GM18951 (cell line): ENCODE results near the gene FERMT3.

Experiments used
- POLR2A ChIP-seq: IDR thresholded peaks from 4 replicates; pipeline ENCODE4 v1.6.1; 2011; ENCODE audit warnings: mild to moderate bottlenecking; ENCODE audit not compliant: insufficient read length, insufficient read depth; ENCODE audit errors: extremely low read depth
- in situ Hi-C: fragments of 300-500 bp; cut with MboI; formaldehyde crosslinking; loops from one replicate; pipeline ENCODE4 v1.12.0; 2022; ENCODE audit warnings: low sequenced_read_pairs, mixed read lengths, inconsistent platforms; ENCODE audit not compliant: unreplicated experiment

Gene FERMT3

DNA sequence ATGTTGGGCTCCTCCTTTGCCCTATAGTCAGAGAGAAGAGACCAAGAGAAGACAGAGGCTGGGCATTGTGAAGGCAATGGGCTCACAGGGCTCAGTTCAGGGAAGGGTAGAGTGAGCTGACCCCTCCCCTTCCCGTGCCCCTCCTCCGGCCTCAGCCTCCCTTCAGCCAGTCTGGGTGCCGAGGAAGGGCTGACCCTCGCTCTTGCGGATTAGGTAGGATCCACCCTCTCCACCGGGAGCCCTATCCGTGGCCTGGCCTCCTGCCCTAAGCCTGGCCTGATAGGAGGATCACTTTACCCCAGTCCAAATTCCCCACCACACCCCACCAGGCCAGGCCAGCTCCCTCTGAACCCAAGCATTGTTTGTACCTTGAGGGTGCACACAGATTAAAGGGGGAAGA lies 42.1 kb downstream of the FERMT3 start:
- in situ Hi-C loops = no loop called here
- no peak for TF ChIP-seq POLR2A

DNA sequence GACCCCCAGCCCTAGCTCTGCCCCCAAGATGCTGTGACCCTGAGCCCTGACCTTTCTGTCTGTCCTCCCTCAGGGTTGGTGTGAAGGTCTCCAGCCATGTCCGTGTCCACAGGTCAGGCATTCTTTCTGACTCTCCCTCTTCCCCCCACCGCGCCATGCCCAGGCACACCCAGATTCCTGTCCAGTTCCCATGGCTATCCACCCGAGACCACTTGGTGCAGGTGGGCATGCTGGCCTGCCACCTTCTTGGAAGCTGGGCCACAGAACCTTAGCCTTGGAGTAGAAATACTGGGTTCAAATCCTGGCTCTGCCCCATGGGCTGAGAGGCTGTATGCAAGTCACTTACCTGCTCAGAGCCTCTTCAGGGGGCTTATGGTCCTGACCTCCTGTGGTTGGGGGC lies 42.5 kb downstream of the FERMT3 start:
- no peak for TF ChIP-seq POLR2A
- in situ Hi-C loops = no loop called here

DNA sequence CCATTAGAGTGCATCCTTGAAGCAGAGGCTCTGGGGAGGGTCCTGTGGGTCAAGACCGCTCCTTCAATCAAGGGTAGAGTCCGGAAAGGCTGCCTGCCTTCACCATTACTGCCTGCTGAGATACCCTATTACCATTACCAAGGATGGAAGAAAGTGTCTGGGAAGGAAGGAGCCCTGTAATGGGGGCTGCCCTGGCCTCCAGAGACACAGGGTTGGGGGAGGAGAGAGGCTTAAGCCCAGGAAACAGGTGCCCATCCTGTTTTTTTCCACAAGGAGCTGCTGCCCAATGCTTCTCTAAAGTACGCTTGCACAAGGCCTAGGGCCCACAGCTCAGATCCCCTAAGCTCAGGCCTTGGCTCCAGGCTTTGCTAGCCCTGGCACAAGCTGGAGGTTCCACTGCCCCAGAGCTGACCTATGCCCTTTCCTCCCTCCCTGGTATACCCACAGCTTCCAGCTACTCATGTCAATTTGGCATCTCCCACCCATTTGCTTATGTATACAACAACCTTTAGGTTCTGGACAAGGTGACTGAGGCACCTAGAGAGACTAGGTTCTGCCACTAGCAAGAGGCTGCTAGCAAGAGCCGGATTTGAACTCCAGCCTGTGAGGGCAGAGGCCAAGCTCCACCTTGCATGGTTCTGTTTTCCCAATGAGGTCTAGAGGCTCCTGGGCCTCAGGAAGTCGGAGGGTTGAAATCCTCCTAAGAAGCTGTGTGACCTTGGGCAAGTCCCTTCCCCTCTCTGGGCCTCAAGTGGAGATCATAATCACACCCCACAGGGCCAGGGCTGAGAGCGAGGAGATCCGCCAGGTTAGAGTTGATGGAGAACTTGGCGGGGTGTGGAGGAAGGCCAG lies 43.3 kb downstream of the FERMT3 start:
- in situ Hi-C loops = no loop called here

DNA sequence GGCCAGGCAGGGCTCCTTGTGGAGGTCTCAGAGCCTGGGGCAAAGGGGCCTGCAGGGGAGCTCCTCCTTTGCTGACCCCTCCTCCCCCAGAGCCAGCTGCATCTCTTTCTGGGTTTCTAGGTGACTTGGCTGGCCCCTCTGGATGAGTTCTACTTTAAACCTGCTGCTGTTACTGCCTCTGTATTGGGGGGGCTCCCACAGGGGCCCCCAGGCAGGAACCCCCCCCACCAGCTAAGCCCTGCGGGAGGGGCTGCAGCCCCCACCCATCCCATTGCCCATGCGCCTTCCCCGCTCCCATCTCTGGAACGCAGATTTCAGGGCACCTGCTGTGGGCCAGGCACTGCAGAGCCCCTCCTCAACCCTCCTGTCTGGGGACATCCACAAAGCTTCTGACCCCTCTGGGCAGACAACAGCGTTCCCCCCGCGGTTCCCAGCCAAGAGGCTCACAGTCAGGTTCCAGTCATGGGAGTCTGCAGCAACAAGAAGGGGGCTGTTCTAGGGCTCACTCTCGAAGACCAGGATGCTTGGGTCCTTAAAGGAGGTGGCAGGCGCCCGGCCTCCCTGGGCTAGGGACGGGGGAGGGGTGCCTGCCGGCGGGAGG lies 44.0 kb downstream of the FERMT3 start:
- in situ Hi-C loops = no loop called here

More for the DNA sequence above, 43.3 kb downstream of the FERMT3 start:
- no peak for TF ChIP-seq POLR2A

DNA sequence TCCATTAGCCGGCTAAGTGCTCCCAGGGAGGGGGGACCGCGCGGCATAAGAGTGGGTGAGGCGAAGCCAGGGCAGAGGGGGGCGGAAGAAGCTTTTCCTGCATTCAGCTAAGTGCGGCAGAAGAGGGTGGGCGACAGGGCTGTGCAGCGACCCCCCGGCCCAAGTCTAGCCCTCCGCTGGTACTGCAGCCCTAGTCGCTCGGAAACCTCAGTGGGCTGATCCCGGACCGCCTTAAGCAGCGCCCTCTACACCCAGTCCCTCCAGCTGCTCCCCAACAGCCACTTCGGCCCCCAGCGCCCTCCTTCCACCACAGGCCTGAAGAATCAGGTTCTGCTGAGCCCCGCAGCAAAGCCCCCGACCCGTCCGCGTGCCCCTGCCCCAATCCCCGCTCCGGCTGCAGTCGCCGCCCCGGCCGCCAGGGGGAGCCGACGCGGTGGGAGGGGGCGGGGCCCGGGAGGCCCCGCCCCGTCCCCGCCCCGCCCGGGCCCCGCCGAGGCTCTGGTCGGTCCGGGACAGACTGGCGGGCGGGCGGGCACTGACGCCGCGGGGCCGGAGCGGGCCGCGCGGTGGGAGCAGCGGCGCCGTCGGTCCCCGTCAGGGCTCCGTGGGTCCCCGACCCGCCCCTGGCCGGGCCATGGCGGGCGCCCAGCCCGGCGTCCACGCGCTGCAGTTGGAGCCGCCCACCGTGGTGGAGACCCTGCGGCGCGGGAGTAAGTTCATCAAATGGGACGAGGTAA lies 44.7 kb downstream of the FERMT3 start, which contains the start of gene PLCB3:
Gene PLCB3 (plus strand): TSS at position 515 of the 737 bp plus-strand sequence. CDS start 120 bp downstream, at position 635.
- in situ Hi-C loops = no loop called here
- peak; percentile 73 for TF ChIP-seq POLR2A

More for the DNA sequence above, 44.0 kb downstream of the FERMT3 start:
- no peak for TF ChIP-seq POLR2A

DNA sequence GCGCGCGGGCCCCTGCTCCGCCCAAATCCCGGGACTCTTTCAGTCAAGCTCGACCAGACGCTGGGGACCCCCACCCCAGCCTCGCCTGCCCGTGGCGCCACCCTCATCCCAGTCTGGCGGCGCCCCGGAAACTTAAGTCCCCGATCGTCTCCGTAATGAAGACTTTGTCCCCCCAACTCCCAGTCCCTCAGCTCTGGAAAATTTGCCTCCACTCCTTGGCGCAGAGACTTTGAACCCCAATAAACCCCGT lies 45.2 kb downstream of the FERMT3 start:
- in situ Hi-C loops = no loop called here
- no peak for TF ChIP-seq POLR2A

- TF ChIP-seq POLR2A = peak; percentile 26
- in situ Hi-C loops = no loop called here
These were observed 45.7 kb downstream of the FERMT3 start for GRCh38 chr11:64252003-64252872.

DNA sequence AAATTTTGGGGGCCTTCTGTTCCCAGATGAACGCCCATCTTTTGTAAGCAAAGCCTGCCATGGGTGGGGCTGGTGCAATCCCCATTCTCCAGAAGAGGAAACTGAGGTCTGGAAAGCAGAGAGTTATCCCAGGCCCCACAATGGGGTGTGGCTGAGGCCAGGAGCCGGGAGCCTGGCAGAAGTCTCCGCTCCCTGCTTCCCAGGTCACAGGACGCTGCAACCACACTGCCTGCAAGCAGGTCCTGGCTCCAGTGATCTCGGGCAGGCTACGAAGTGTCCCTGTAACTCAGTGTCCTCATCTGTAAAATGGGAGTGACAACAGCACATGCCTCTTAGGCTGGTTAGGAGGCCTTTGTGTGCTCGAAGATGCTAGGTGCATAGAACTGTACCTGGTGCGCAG lies 46.5 kb downstream of the FERMT3 start:
- in situ Hi-C loops = no loop called here
- TF ChIP-seq POLR2A = no peak

GRCh38 chr11:64253481-64253880 lies 47.0 kb downstream of the FERMT3 start:
- TF ChIP-seq POLR2A = no peak
- in situ Hi-C loops = no loop called here

- TF ChIP-seq POLR2A = no peak
- in situ Hi-C loops = no loop called here
These were observed 47.8 kb downstream of the FERMT3 start for GRCh38 chr11:64254326-64254725.

DNA sequence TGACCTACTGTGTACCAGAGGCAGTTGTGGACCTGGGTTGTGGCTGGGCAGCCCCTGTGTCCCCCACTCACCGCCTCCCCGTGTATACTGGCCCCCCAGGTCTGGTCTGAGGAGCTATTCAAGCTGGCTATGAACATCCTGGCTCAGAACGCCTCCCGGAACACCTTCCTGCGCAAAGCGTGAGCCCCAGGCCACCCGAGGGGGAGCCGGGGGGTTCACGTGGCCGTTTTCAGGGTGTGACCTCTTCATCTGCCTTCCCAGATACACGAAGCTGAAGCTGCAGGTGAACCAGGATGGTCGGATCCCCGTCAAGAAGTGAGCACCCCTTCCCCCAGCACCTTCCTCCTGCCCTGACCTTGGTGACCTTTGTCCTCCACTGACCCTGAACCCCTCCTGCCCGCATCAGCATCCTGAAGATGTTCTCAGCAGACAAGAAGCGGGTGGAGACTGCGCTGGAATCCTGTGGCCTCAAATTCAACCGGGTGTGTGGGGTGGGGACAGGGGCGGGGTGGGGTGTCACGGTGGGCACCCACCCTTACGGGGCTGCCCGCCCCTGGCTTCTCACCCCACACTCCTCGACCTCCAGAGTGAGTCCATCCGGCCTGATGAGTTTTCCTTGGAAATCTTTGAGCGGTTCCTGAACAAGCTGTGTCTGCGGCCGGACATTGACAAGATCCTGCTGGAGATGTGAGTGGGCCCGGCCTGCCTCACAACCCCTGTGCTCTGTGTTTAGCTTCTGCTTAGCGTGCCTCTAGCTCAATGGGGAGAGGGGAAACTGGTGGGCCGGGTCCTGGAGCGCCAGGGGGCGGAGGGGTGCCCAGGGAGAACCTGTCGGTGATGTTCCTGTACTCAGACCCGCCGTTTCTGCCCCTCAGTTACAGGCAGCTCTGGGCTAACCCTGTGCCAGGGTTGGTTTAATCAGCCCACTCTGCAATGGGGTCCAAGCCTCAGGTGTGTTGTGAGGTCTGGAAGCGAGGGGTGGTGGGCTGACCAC lies 48.9 kb downstream of the FERMT3 start:
- TF ChIP-seq POLR2A = no peak
- in situ Hi-C loops = no loop called here

DNA sequence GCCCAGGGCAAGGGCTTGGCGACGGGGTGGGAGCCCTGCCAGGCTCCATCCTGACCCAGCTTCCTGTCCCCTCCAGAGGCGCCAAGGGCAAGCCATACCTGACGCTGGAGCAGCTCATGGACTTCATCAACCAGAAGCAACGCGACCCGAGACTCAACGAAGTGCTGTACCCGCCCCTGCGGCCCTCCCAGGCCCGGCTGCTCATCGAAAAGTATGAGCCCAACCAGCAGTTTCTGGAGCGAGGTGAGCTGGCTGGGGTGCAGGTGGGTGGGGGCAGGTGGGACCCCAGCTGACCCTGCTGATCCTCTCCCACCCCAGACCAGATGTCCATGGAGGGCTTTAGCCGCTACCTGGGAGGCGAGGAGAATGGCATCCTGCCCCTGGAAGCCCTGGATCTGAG lies 49.8 kb downstream of the FERMT3 start:
- TF ChIP-seq POLR2A = no peak
- in situ Hi-C loops = no loop called here

GRCh38 chr11:64258356-64258755 lies 51.8 kb downstream of the FERMT3 start:
- TF ChIP-seq POLR2A = no peak
- in situ Hi-C loops = no loop called here
